ENCODE data around the gene FADS1.
A peak's percentile ranks its signal among the peaks of the same experiment; 100 is the strongest.

The FADS1 gene

DNA sequence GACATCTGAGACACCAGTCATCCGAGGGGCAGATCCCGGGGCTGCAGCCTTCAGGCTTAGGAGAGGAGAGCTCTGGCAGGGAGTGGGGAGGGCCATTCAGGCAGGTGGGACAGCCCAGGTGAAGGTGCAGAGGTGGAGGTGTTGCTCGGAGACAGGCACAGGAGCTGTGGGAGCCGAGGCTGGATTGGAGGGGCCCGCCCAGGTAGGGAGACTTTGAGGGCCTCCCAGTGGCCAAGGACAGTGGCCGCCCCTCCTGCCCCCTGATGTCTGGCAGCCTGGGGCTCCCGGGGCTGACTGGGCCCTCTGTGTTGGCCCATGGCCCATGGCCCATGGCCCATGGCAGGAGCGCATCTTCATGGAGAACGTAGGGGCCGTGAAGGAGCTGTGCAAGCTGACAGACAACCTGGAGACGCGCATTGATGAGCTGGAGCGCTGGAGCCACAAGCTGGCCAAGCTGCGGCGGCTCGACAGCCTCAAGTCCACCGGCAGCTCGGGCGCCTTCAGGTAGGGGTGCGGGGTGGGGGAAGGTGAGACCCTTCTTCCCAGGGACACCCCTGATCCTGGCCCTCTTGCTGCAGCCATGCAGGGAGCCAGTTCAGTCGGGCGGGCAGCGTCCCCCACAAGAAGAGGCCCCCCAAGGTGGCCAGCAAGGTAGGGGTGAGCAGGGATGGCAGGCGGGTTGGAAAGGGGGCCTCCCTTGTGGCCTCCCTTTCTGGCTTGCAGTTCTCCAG is 37.7 kb downstream of the FADS1 start:
- Mint-ChIP-seq H3K27ac (peak overlapping the region in 1 of 2 donors; percentile 67), H3K4me1 (ENCODE audit: low read depth in 2 of 2) (peaks cover 29 to 31% of the 10 kb centered on the region in 2 donors), H3K27me3 (no peaks in the 10 kb centered on the region), H3K36me3 (ENCODE audit: insufficient read depth) (peaks cover 7% of the 10 kb centered on the region), H3K9me3 (no peaks in the 10 kb centered on the region), H3K4me3 (no peak overlapping the region)
- DNase-seq = no peak
- no peak for ATAC-seq (replicated peaks)

DNA sequence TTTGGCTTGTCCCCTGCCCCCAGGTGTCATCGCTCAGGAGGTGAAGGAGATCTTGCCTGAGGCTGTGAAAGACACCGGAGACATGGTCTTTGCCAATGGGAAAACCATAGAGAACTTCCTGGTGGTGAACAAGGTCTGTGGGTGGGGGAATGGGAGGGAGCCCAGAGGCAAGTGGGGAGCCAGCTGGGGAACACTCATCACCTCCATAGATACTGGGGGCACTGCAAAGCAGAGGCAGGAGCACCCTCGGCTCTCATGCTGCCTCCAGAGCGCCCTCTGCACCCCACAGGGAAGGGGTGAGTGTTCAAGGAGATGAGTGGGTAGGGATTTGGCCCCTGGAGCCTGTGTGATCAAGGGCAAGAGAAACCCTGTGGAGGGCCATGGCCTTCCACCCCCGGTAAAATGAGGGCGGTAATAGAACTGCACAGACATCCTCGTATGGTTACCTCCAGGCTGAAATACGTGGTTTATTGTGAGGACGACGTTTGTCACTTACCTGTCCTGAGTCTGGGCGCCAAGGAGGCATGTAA is 38.4 kb downstream of the FADS1 start:
- Mint-ChIP-seq H3K36me3 (ENCODE audit: insufficient read depth) (peaks cover 7% of the 10 kb centered on the region), H3K27ac (peak overlapping the region in 1 of 2 donors; percentile 67), H3K9me3 (no peaks in the 10 kb centered on the region), H3K4me1 (ENCODE audit: low read depth in 2 of 2) (peaks cover 29 to 31% of the 10 kb centered on the region in 2 donors), H3K27me3 (no peaks in the 10 kb centered on the region), H3K4me3 (peak overlapping the region; percentile 59 to 68)
- ATAC-seq (replicated peaks) (no peak), DNase-seq (no peak)

DNA sequence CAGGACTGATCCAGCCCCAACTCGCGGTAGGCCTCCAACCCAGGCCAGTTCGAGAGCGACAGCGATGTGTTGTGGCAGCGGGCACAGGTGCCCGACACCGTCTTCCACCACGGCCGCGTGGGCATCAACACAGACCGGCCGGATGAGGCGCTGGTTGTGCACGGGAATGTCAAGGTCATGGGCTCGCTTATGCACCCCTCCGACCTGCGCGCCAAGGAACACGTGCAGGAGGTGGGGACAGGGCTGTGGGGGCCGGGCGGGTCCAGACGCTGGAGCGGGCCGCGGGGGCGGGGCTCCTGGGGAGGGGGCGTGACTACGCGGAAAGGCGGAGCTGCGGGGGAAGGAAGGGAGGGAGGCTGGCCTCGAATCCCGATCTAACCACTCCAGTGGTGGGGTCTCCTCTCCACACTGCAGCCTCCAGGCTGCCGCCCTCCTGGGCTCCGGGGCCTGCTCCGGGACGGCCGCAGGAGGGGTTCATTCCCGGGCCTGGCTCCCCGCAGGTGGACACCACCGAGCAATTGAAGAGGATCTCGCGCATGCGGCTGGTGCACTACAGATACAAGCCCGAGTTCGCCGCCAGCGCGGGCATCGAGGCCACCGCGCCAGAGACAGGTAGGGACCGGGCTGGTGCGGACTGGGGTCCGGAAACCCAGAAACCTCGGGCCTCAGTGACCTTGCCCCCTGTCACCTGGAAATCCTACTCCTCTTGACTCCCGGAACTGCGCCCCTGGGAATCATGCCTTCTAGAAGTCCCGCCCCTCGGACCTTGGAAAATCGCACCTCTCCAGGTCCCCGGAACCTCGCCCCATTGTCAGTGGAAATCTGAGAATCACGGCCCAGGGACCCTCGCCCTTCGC is 39.3 kb downstream of the FADS1 start:
- ATAC-seq (replicated peaks) (peak; percentile 67), DNase-seq (peak; percentile 55 to 62 (median 61))
- Mint-ChIP-seq H3K9me3 (no peaks in the 10 kb centered on the region), H3K4me1 (ENCODE audit: low read depth in 2 of 2) (peaks cover 33 to 37% of the 10 kb centered on the region in 2 donors), H3K27me3 (no peaks in the 10 kb centered on the region), H3K27ac (peak overlapping the region in 1 of 2 donors; percentile 79), H3K4me3 (peak overlapping the region; percentile 59 to 68), H3K36me3 (ENCODE audit: insufficient read depth) (peaks cover 7% of the 10 kb centered on the region)

DNA sequence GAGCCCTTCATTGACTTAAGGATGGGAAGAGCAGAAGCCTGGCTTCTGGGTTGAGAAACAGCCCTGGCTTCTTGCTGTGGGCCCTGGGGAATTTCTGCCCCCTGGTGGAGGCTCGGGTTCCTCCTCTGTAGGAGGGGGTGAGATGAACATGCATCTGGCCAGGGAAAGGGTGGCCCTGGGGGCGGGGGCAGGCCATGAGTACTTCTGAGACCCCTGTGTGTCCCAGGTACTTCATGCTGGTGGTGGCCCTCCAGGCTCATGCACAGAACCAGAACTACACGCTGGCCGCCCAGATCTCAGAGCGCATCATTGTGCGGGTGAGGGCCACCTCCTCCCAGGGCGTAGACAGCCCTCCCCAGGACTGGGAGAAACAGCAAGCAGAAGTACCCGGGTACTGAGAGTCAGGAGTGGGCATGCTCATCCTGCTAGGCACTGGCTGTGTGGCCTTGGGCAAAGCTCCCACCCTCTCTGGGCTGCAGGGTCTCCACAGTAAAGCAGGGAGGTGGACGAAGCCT is 40.2 kb downstream of the FADS1 start:
- peak; percentile 46 to 58 (median 57) for DNase-seq
- Mint-ChIP-seq H3K27ac (peak overlapping the region; percentile 28 to 79), H3K27me3 (no peaks in the 10 kb centered on the region), H3K4me3 (peak overlapping the region; percentile 59 to 68), H3K9me3 (no peaks in the 10 kb centered on the region), H3K4me1 (ENCODE audit: low read depth in 2 of 2) (peaks cover 33 to 41% of the 10 kb centered on the region in 2 donors), H3K36me3 (ENCODE audit: insufficient read depth) (peaks cover 9% of the 10 kb centered on the region)
- peak; percentile 58 for ATAC-seq (replicated peaks)

DNA sequence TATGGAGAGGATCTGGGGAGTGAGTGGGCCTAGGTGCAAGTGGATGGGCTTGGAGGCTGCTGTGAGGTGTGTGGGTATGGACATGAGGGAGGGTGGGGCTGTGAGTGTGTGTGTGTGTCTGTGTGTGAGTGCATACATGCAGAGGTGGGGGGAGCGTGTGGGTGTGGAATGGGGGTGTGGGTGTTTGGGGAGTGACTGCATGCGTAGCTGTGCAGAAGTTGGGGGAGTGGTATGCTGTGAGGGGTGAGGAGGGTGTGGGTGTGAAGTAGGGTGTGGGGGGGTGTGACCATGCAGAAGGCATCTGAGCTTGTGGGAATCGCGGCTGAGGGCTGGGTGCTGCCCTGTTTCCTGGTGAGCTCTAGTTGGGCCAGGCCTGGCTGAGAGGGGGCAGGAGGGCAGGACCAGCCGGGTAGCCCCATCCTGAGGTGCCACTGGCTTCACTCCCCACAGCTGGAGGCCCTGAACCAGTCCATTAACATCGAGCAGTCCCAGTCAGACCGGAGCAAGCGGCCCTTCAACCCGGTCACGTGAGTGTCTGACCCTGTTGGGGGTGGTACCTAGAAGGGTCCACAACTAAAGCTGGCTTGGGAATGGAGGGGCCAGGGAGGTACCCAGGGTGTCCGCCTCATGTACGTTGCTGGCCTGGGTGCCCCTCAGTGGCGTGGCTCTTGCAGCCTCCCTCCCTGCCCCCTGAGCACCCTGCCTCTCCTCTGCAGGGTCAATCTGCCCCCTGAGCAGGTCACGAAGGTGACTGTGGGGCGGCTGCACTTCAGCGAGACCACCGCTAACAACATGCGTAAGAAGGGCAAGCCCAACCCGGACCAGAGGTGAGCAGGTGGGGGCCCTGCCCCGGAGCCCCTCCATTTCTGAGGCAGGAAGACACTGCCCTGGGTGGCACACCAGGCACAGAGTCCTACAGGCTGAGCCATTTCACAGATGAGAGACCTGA is 40.9 kb downstream of the FADS1 start:
- Mint-ChIP-seq H3K36me3 (ENCODE audit: insufficient read depth) (peaks cover 9% of the 10 kb centered on the region), H3K27me3 (no peaks in the 10 kb centered on the region), H3K27ac (peak overlapping the region; percentile 28 to 79), H3K4me3 (peak overlapping the region; percentile 59 to 68), H3K4me1 (ENCODE audit: low read depth in 2 of 2) (peaks cover 33 to 45% of the 10 kb centered on the region in 2 donors), H3K9me3 (no peaks in the 10 kb centered on the region)
- ATAC-seq (replicated peaks) = peak; percentile 51
- peak in 2 of 3 experiments; percentile 23 to 32 for DNase-seq

DNA sequence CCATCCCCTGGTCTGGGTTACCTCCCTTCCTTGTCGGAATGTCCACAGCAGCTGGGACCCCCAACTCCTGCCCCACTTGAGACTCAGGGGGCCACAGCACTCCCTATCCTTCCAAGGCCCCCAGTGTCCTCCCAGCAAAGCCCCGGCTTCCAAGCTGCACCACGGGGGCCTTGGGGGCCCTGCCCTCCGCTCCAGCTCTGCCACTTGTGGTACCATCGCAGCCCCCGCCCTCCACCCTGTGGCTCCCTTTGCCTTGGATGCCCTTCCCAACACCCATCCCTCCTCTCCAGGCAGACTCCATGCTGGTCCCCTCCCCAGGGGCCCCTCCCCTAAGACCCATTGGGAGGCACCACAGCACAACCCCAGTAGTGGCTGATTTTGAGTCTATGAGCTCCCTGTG is 41.7 kb downstream of the FADS1 start:
- peak overlapping the region; percentile 5 to 79 for H3K27ac Mint-ChIP-seq
- DNase-seq (no peak), ATAC-seq (replicated peaks) (no peak)
- peak overlapping the region; percentile 7 to 38 for H3K4me3 Mint-ChIP-seq
- no peaks in the 10 kb centered on the region for H3K9me3 Mint-ChIP-seq
- peaks cover 9% of the 10 kb centered on the region for H3K36me3 Mint-ChIP-seq (ENCODE audit: insufficient read depth)
- peaks cover 33 to 45% of the 10 kb centered on the region in 2 donors for H3K4me1 Mint-ChIP-seq (ENCODE audit: low read depth in 2 of 2)
- H3K27me3 Mint-ChIP-seq = no peaks in the 10 kb centered on the region

DNA sequence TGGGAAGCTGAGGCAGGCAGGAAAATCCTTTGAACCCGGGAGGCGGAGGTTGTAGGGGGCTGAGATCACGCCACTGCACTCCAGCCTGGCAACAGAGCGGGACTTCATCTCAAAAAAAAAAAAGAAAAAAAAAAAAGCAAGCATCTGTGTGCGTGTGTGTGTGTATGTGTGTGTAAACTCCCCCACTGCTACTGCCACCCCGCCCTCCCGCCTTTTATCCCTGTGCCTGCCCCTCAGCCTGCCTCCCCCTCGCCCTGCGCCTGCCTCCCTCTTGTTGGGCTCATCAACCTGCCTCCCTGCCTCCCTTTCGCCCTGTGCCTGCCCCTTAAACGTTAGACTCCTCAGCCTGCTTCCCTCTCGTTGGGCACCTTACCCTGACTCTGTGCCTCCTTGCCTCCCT is 42.4 kb downstream of the FADS1 start:
- Mint-ChIP-seq H3K36me3 (ENCODE audit: insufficient read depth) (peaks cover 9% of the 10 kb centered on the region), H3K27ac (peak overlapping the region in 1 of 2 donors; percentile 79), H3K27me3 (no peaks in the 10 kb centered on the region)

DNA sequence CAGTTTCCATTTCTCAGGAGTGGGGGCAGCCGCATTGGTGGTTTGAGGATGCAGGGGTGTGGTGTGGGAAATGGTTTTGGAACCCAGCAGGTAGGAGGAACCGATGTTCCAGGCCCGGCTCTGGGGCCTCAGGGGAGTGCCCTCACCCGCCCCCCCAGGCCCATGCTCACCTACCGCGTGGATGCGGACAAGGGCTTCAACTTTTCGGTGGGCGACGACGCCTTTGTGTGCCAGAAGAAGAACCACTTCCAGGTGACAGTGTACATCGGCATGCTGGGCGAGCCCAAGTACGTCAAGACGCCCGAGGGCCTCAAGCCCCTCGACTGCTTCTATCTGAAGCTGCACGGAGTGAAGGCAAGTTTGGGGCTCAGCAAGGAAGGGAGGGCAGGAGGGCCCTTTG is 43.0 kb downstream of the FADS1 start:
- no peak for ATAC-seq (replicated peaks)
- DNase-seq = no peak
- H3K27me3 Mint-ChIP-seq = no peaks in the 10 kb centered on the region
- H3K4me1 Mint-ChIP-seq (ENCODE audit: low read depth in 2 of 2) = peaks cover 33 to 45% of the 10 kb centered on the region in 2 donors
- H3K27ac Mint-ChIP-seq = peak overlapping the region in 1 of 2 donors; percentile 27
- H3K9me3 Mint-ChIP-seq = no peaks in the 10 kb centered on the region
- peaks cover 9% of the 10 kb centered on the region for H3K36me3 Mint-ChIP-seq (ENCODE audit: insufficient read depth)
- H3K4me3 Mint-ChIP-seq = no peak overlapping the region

More for the DNA sequence above, 42.4 kb downstream of the FADS1 start:
- Mint-ChIP-seq H3K9me3 (no peaks in the 10 kb centered on the region), H3K4me3 (no peak overlapping the region), H3K4me1 (ENCODE audit: low read depth in 2 of 2) (peaks cover 33 to 45% of the 10 kb centered on the region in 2 donors)
- ATAC-seq (replicated peaks) = no peak
- DNase-seq = no peak

DNA sequence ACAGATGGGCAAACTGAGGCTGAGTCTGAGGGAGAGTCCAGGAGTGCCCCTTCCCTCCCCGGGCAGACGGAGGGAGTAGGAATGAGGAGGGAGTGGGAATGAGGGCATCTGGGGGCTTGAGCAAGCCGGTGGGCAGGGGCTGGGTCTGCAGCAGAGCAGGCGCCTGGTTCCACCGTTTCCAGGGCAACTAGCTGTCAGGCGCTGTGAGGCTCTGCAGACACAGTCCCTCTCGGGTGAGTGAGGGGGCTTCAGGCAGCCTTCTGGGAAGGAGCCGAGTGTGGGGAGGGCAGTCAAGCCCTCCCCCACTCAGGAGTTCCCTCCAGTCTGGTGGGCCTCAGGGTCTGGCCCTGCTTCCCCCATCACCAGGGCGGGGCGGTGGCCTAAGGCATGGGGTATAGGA is 43.4 kb downstream of the FADS1 start:
- peaks cover 33 to 44% of the 10 kb centered on the region in 2 donors for H3K4me1 Mint-ChIP-seq (ENCODE audit: low read depth in 2 of 2)
- H3K36me3 Mint-ChIP-seq (ENCODE audit: insufficient read depth) = peaks cover 9% of the 10 kb centered on the region
- no peaks in the 10 kb centered on the region for H3K27me3 Mint-ChIP-seq
- no peak for DNase-seq
- H3K27ac Mint-ChIP-seq = peak overlapping the region; percentile 27 to 68
- H3K4me3 Mint-ChIP-seq = peak overlapping the region; percentile 22 to 45
- no peak for ATAC-seq (replicated peaks)
- no peaks in the 10 kb centered on the region for H3K9me3 Mint-ChIP-seq

DNA sequence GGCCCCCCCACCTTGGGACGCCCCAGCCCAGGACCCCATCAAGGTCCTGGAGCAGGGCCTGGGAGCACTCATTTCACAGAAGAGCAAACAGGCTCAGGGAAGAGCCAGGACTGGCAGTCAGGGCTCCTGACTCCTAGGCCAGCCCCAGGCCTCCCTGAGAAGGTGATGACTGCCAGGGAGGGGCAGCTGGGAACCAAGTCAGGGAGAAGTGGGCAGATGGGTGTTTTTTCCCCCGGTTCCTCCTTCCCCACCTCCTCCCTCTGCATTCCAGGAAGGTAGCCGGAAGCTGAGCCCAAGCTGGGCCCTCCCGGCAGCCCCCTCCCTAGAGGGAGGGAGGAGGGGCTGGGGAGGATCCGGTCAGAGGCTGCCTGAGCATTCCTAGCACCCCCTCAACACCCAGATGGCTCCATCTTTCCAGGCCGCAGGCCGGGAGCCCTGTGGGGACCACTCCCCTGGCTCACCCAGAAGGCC is 44.8 kb downstream of the FADS1 start:
- H3K27me3 Mint-ChIP-seq = no peaks in the 10 kb centered on the region
- H3K4me3 Mint-ChIP-seq = peak overlapping the region in 1 of 2 donors; percentile 36
- H3K9me3 Mint-ChIP-seq = no peaks in the 10 kb centered on the region
- H3K36me3 Mint-ChIP-seq (ENCODE audit: insufficient read depth) = peaks cover 12% of the 10 kb centered on the region
- no peak for ATAC-seq (replicated peaks)
- no peak for DNase-seq
- no peak overlapping the region for H3K27ac Mint-ChIP-seq
- H3K4me1 Mint-ChIP-seq (ENCODE audit: low read depth in 2 of 2) = peaks cover 27 to 38% of the 10 kb centered on the region in 2 donors

DNA sequence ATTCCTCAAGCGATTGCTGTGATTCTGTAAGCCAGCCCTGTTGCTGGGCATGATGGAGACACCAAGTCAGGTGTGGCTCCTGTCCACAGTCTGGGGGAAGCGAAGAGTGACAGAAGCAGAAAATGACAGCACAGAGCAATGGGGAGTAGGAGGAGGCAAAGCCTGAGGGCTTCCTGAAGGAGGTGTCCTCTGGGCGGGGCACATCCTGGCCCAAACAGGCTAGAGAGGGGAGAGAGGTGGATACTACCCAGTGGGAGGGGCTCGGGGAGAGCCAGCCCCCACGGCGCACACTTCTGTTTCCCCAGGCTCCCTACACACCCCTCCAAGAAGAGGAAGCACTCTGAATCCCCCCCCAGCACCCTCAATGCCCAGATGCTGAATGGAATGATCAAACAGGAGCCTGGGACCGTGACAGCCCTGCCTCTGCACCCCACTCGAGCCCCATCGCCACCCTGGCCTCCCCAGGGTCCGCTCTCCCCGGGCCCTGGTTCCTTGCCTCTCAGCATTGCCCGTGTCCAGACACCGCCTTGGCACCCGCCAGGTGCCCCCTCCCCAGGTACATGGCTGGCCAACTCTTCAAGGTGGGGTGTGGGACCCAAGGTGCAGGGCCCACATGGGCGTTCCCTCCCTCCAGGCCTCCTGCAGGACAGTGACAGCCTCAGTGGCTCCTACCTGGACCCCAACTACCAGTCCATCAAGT is 45.5 kb downstream of the FADS1 start:
- H3K36me3 Mint-ChIP-seq (ENCODE audit: insufficient read depth) = peaks cover 6% of the 10 kb centered on the region

More for the DNA sequence above, 45.5 kb downstream of the FADS1 start:
- no peak for DNase-seq
- Mint-ChIP-seq H3K4me1 (ENCODE audit: low read depth in 2 of 2) (peaks cover 20 to 32% of the 10 kb centered on the region in 2 donors), H3K27ac (peak overlapping the region in 1 of 2 donors; percentile 80), H3K9me3 (no peaks in the 10 kb centered on the region), H3K27me3 (no peaks in the 10 kb centered on the region), H3K4me3 (peak overlapping the region in 1 of 2 donors; percentile 36)
- no peak for ATAC-seq (replicated peaks)

Data from effector memory CD8-positive, alpha-beta T cell (primary cell).